ENCODE data around the gene CTTNBP2NL. TPM values are rescaled to one million over a fixed set of nuclear protein-coding genes. Genes with fewer than 3 reads are reported as not detected.
"Not testable (repeated sequence)": the region's sequence is repeated elsewhere in the genome, so short reads cannot be mapped to it uniquely, and the experiment has no call there.

Gene CTTNBP2NL
- total RNA-seq, 4 donors from 2014 or later, result 25.9 to 59.4 (median 49.3) TPM

DNA sequence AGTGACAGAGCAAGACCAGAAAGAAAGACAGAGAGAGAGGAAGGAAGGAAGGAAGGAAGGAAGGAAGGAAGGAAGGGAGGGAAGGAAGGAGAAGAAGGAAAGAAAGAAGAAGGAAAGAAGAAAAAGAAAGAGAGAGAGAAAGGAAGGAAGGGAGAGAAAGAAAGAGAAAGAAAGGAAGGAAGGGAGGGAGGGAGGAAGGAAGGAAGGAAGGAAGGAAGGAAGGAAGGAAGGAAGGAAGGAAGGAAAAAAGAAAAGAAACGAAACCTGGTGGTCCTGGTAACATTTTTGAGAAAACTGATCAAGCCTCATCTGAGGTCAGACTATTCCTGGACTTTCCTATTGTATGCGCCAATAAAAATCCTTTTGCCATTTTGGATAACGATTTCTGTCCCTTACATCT lies 8.2 kb upstream of the CTTNBP2NL start:
- H3K36me3 ChIP-seq, result no peaks in the 10 kb centered on the region
- no peak for DNase-seq (ENCODE audit: low spot score in 2 of 2)
- H3K9me3 ChIP-seq, result no peaks in the 10 kb centered on the region
- TF ChIP-seq POLR2AphosphoS5 (IDR thresholded peaks at IDR 0.05) (no peak), POLR2A (IDR thresholded peaks at IDR 0.05) (no peak), EP300 (IDR thresholded peaks at IDR 0.05) (no peak)
- TF ChIP-seq, protein P1, sequence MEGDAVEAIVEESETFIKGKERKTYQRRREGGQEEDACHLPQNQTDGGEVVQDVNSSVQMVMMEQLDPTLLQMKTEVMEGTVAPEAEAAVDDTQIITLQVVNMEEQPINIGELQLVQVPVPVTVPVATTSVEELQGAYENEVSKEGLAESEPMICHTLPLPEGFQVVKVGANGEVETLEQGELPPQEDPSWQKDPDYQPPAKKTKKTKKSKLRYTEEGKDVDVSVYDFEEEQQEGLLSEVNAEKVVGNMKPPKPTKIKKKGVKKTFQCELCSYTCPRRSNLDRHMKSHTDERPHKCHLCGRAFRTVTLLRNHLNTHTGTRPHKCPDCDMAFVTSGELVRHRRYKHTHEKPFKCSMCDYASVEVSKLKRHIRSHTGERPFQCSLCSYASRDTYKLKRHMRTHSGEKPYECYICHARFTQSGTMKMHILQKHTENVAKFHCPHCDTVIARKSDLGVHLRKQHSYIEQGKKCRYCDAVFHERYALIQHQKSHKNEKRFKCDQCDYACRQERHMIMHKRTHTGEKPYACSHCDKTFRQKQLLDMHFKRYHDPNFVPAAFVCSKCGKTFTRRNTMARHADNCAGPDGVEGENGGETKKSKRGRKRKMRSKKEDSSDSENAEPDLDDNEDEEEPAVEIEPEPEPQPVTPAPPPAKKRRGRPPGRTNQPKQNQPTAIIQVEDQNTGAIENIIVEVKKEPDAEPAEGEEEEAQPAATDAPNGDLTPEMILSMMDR (IDR thresholded peaks at IDR 0.05), result no peak
- H3K27me3 ChIP-seq, result no peaks in the 10 kb centered on the region
- 78% methylated on average over 3 of the region's 3 CpGs for WGBS
- no peak overlapping the region for H3K27ac ChIP-seq
- no peak overlapping the region for H3K4me3 ChIP-seq
- peaks cover 27% of the 10 kb centered on the region for H3K4me1 ChIP-seq

DNA sequence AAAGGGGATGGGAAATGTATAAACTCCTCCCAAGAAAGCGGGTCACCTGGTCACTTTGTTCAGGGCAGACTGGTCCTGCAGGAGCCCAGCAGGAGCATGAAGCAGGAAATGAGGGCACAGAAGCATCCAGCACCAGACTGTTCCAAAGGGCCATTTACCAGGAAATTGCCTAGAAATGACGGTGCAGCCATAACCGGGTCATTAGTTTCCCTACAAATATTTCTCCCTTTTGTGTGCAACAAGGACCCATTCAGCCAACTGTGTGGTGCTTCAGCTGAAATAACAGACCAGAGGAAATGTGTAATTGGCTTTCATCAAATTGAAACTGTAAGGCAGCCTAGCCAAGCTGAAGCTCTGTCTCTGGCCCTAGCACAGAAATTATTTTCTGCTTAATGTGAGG lies 7.6 kb upstream of the CTTNBP2NL start:
- H3K4me3 ChIP-seq, result no peak overlapping the region
- 65% methylated on average over 3 of the region's 3 CpGs for WGBS
- H3K27ac ChIP-seq, result no peak overlapping the region
- no peak for TF ChIP-seq EP300 (IDR thresholded peaks at IDR 0.05)
- TF ChIP-seq, protein P1 (IDR thresholded peaks at IDR 0.05), result no peak
- no peak for TF ChIP-seq POLR2A (IDR thresholded peaks at IDR 0.05)
- TF ChIP-seq POLR2AphosphoS5 (IDR thresholded peaks at IDR 0.05), result no peak
- DNase-seq (ENCODE audit: low spot score in 2 of 2), result no peak
- no peaks in the 10 kb centered on the region for H3K27me3 ChIP-seq
- no peaks in the 10 kb centered on the region for H3K36me3 ChIP-seq
- no peaks in the 10 kb centered on the region for H3K9me3 ChIP-seq
- peaks cover 34% of the 10 kb centered on the region for H3K4me1 ChIP-seq

DNA sequence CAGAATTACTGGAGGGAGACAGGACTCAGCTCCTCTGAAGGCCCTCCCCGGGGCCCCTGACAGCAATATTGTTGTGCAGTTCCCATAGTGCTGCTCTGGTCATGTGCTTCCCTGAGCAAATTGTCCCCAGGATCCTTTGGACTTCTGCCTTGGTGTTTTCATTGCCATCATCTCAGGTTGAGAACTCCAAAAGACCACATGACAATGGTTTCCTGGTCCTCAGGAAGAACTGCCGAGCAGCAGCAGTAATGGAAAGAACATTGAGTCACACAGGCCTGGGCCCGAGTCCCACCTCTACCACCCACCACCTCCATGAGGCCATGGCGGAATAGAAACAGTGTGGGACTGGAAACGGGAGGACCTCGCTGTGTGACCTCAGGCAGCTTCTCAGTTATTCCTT lies 6.3 kb upstream of the CTTNBP2NL start:
- DNase-seq (ENCODE audit: low spot score in 2 of 2), result peak in 1 of 2 donors; percentile 68
- H3K27me3 ChIP-seq, result no peaks in the 10 kb centered on the region
- no peaks in the 10 kb centered on the region for H3K36me3 ChIP-seq
- WGBS, result 68% methylated on average over 5 of the region's 6 CpGs
- H3K4me1 ChIP-seq, result peaks cover 44% of the 10 kb centered on the region
- no peak for TF ChIP-seq POLR2A (IDR thresholded peaks at IDR 0.05)
- no peak for TF ChIP-seq POLR2AphosphoS5 (IDR thresholded peaks at IDR 0.05)
- TF ChIP-seq, protein P1 (IDR thresholded peaks at IDR 0.05), result no peak
- no peak for TF ChIP-seq EP300 (IDR thresholded peaks at IDR 0.05)
- H3K4me3 ChIP-seq, result no peak overlapping the region
- H3K9me3 ChIP-seq, result no peaks in the 10 kb centered on the region
- H3K27ac ChIP-seq, result peak overlapping the region; percentile 88

DNA sequence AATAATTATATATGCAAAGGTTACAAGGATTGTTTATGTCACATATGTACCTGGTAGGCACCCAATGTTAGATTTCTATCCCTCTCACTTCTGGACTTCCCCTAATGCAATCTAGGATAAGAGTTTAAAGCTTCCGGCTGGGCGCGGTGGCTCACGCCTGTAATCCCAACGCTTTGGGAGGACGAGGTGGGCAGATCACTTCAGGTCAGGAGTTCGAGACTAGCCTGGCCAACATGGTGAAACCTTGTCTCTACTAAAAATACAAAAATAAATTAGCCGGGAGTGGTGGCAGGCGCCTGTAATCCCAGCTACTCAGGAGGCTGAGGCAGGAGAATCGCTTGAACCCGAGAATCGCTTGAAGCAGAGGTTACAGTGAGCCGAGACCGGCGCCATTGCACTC lies 5.7 kb upstream of the CTTNBP2NL start:
- peak overlapping the region; percentile 46 for H3K4me3 ChIP-seq
- not testable (repeated sequence) for H3K36me3 ChIP-seq; H3K27me3 ChIP-seq; H3K9me3 ChIP-seq; DNase-seq (ENCODE audit: low spot score in 2 of 2)
- peak overlapping the region; percentile 88 for H3K27ac ChIP-seq
- peaks cover 50% of the 10 kb centered on the region for H3K4me1 ChIP-seq
- 44% methylated on average over 15 of the region's 15 CpGs for WGBS

DNA sequence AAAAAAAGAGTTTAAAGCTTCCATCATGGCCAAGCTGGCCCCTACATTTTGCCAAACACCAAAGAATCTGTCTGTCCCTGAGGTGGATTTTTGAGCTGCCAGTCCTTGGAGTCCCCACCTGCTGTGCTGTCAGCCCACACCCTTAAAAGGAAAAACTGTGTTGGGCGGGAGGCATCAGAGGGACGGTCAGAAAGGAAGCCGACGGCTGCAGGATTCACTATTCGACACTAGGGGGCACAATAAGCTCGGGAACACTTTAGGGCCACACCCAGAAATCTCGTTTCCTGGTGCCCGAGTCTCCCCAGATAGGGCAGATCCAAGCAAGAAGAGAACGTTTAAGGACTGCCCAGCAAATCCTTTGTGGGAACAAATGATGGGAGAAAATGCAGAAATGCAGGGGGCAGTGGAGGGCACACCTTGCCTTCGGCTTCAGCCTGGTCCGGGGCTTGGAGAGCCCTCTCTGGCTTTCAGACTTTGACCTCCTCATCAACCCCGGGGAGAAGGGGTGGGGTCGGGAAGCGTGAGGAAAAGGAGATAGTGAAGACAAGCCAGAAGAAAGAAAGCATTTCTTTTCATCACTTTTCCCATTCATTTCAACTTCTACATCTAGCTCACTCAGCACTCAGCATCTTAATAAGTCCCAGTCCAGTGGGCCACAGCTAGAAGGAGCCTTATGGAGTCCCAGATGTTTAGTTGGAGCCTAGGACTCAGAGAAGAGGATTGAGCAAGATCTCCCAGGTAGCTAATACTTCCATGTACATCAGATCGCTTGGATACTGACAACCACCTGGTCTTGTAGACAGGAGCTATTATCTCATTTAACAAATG lies 5.0 kb upstream of the CTTNBP2NL start:
- WGBS, result 1% methylated on average over 15 of the region's 15 CpGs
- H3K4me3 ChIP-seq, result peak overlapping the region; percentile 46
- H3K4me1 ChIP-seq, result peaks cover 54% of the 10 kb centered on the region
- no peaks in the 10 kb centered on the region for H3K9me3 ChIP-seq
- no peaks in the 10 kb centered on the region for H3K27me3 ChIP-seq
- DNase-seq (ENCODE audit: low spot score in 2 of 2), result peak; percentile 94 to 95
- TF ChIP-seq, protein P1 (IDR thresholded peaks at IDR 0.05), result peak; percentile 91 to 98
- no peak for TF ChIP-seq POLR2A (IDR thresholded peaks at IDR 0.05)
- no peak for TF ChIP-seq EP300 (IDR thresholded peaks at IDR 0.05)
- TF ChIP-seq POLR2AphosphoS5 (IDR thresholded peaks at IDR 0.05), result peak in 2 of 3 donors; percentile 33 to 47
- H3K36me3 ChIP-seq, result no peaks in the 10 kb centered on the region
- H3K27ac ChIP-seq, result peak overlapping the region; percentile 88

Measured in suprapubic skin (tissue), 4 donors.